ENCODE measurements around the gene CHRNE.
"Not testable (repeated sequence)": the region's sequence is repeated elsewhere in the genome, so short reads cannot be mapped to it uniquely, and the experiment has no call there.

The CHRNE gene

DNA sequence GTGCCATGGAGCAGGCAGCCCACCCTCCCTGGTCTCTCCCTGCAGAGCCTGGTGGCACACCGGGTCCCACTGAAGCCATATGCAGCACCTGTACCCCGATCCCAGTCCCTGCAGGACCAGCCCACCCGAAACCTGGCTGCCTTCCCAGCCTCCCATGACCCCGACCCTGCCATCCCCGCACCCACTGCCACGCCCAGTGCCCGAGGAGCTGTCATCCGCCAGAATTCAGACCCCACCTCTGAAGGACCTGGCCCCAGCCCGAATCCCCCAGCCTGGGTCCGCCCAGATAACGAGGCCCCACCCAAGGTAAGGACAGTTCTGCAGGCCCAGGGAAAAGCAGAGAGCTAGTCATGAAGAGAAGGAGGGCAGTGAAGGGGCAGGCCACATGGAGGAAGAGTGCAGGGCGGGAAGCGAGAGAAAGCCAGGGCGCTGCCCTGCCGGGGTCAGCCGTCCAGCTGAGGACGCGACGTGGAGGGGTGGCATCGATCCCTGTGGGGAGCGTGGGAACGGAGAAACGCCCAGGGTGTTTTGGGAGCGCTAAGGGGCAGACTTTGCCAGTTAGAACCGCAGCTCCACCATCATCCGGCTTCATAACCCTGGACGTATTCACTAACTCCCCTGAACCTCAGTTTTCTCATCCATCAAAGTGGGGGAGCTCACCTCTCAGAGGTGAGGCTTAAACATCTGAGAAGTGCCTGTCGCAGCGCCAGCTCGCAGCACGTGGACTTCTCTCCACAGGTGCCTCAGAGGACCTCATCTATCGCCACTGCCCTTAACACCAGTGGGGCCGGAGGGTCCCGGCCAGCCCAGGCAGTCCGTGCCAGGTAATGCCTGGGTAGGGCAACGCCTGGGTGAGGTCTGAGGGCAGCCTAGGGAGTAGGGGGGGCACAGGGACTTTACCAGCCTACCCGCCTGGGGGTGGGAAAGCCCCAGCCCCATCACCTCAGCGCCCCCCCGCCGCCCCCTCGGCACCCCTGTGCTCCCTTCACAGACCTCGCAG, 11.2 kb downstream of the CHRNE start:
- H3K4me3 ChIP-seq (ENCODE audit: low read depth, low read length): no peak overlapping the region

DNA sequence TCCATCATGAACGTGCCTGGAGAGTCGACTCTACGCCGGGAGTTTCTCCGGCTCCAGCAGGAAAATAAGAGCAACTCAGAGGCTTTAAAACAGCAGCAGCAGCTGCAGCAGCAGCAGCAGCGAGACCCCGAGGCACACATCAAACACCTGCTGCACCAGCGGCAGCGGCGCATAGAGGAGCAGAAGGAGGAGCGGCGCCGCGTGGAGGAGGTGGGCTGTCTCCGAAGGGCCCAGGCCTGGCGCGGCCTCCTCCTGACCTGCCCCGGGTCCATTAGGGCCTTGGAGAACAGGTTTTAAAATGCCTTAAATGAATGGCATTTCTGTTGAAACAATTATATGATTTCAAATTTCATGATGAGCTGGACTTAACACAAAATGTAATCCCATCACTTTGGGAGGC, 15.3 kb downstream of the CHRNE start:
- no peak overlapping the region for H3K4me3 ChIP-seq (ENCODE audit: low read depth, low read length)

DNA sequence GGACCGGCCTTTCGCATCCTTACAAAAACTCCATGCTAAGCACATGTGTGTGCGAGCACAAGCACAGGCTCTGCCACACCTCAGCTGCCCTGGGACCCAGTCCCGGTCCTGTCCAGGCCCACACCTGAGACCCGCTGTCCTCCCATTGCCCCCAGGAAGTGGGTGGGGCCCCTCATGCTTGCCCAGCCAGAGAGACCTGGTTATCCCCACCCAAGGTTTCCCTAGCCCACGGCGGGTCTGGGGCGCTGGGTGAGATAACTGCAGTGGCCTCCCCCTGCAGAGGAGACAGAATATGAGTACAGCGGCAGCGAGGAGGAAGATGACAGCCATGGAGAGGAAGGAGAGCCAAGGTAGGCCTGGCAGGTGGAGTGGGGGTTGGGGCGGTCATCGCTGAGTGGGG, 16.1 kb downstream of the CHRNE start:
- H3K4me3 ChIP-seq (ENCODE audit: low read depth, low read length): no peak overlapping the region

DNA sequence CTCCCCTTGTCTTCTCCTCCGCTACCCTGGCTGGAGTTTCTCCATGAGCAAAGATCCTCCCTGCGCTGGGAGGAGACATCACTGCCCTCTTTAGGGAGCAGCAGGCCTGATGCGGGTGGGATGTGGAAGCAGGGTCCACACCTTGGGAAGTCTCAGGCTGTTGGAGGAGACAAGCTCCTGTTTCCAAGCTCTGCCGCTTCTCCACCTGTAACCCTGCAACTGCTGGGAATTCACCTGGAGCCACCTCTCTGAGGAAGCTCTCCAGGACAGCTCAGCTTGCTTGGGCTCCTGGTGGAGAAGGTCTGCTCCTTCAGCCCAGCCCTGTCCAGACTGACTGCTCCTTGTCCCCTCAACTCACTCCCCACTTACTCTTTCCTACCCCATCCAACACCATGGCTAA, 18.4 kb downstream of the CHRNE start:
- no peak overlapping the region for H3K4me3 ChIP-seq (ENCODE audit: low read depth, low read length)

DNA sequence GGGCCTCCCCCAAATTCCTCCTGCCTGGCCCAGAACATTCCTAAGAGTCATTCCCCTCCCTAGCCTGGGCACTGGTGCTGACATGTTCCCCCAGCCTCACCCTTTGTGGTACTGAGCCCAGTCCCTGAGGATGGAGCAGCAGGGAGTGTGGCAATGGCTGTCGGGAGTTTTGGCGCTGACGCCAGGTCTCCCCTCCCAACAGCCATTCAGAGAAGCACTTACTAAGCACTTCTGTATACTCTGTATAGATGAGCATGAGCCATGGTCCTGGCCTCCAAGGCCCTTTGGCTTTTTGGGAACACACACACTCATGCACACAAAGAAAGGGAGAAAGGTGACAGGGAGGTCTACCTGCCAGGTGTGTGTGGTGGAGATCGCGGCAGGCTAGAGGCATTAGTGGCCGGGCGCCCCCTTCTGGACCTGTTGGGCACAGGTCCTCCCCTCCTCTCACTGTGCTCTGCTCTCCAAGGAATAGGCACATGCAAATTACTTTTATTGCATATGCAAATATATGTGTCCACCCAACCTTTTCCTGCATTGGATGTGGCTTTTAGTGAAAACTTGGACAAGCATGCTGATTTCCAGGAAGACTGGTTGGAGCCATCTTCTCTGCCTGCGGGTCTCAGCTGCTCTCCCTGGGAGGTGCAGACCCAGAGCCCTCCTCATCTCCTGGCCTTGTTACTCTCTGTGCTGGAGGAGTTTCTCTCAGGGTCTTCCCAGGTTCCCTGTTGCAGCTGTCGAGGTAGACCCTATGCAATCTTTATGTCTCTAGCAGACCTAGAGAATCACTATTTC, 20.9 kb downstream of the CHRNE start:
- no peak overlapping the region for H3K4me3 ChIP-seq (ENCODE audit: low read depth, low read length)

DNA sequence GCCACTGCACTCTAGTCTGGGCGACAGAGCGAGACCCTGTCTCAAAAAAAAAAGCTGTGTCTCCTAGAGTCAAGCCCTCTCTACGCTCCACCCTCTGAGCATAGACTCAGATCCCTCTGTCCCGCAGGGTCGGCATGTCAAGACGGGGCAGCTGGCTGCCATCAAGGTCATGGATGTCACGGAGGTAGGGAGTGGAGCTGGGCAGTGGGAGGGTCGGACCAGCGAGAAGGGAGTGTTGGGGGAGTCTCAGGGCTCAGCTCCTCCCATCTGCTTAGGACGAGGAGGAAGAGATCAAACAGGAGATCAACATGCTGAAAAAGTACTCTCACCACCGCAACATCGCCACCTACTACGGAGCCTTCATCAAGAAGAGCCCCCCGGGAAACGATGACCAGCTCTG, 22.0 kb downstream of the CHRNE start:
- no peak overlapping the region for H3K4me3 ChIP-seq (ENCODE audit: low read depth, low read length)

DNA sequence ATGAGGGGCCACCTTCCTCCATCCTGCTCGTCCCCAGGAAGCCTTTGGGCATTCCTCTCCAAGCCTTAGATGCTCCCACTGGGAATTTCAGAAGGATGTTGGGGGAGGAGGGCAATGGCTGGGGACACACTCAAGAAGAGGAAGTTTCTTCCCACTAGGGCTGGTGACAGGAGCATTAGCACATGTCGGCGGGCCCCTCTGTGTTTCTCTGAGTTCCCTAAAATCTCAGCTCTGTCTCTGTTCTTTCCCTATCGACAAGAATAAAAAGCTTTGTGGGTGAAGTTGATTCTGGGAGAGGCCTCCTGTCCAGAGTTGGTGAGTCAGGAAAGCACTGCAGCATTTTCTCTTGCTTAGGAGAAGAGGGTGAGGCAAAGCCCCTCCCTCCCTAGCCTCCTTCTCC, 23.3 kb downstream of the CHRNE start:
- H3K4me3 ChIP-seq (ENCODE audit: low read depth, low read length): no peak overlapping the region

DNA sequence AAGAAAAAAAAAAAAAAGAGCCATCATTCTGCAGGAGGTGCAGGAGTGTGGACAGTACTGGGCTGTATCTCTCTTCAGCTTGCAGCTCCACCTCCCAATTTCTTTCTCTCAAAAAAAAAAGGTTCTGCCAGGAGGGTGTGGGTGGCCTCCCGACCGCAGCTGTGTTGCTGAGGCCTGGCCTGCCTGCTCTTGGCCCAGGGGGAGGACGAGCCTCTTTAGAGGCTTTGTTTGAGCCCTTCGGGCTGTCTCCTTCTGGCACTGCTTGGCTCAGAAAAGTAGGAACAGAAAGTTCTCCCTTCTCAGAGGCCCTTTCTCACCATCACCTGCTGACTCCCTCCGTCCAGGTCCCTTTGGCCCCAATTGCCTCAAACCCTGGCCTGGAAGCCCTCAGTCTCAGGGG, 25.8 kb downstream of the CHRNE start:
- no peak overlapping the region for H3K4me3 ChIP-seq (ENCODE audit: low read depth, low read length)

DNA sequence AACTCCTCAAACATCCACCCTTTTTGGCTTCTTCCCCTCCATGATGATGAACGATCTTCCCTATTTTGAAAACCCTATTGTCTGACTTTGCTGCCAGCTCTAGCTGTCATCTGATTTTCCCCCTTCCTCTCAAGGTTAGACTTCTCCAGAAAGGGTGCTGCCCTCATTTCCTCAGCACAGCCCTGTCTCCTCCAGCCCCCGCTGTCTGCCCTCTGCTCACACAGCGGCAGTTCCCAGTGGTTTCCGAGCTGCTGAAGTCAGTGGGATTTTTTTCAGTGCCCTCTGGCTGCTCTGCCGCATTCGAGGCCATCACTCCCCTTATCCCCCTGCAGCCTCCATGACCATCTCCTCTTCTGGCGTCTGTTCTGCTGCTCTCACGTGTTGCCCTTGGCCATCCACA, 30.1 kb downstream of the CHRNE start:
- H3K4me3 ChIP-seq (ENCODE audit: low read depth, low read length): no peak overlapping the region

DNA sequence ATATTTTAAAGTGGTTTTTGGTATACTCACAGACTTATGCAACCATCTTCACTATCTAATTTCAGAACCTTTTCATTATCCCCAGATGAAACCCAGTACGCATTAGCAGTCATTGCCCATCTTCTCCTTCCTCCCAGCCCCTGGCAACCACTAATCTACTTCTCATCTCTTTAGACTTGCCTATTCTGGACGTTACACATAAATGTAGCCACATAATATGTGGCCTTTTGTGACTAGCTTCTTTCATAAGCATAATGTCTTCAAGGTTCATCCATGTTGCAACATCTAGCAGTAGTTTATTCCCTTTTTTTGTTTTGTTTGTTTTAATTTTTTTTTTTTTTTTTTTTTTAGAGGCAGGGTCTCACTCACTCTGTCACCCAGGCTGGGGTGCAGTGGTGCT, 32.0 kb downstream of the CHRNE start:
- no peak overlapping the region for H3K4me3 ChIP-seq (ENCODE audit: low read depth, low read length)

DNA sequence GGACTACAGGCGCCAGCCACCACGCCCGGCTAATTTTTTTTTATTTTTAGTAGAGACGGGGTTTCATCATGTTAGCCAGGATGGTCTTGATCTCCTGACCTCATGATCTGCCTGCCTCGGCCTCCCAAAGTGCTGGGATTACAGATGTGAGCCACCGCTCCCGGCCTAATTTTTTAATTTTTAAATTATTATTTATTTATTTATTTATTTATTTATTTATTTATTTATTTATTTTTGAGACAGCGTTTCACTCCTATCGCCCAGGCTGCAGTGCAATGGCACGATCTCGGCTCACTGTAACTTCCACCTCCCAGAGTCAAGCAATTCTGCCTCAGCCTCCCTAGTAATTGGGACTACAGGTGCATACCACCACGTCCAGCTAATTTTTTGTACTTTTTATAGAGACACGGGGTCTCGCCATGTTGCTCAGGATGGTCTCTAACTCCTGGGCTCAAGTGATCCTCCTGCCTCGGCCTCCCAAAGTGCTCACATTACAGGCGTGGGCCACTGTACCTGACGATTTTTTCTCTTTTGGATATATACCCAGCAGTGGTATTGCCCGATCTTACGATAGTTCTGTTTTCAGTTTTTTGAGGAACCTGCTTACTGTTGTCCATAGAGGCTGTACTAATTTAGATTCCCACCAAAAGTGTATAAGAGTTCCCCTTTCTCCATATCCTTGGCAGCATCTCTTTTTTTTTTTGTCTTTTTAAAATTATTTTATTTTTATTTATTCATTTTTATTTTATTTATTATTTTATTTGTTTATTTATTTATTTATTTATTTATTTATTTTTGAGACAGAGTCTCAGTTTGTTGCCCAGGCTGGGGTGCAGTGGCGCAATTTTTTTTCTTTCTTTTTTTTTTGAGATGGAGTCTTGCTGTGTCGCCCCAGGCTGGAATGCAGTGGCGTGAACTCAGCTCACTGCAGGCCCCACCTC, 33.6 kb downstream of the CHRNE start:
- H3K4me3 ChIP-seq (ENCODE audit: low read depth, low read length): not testable (repeated sequence)

DNA sequence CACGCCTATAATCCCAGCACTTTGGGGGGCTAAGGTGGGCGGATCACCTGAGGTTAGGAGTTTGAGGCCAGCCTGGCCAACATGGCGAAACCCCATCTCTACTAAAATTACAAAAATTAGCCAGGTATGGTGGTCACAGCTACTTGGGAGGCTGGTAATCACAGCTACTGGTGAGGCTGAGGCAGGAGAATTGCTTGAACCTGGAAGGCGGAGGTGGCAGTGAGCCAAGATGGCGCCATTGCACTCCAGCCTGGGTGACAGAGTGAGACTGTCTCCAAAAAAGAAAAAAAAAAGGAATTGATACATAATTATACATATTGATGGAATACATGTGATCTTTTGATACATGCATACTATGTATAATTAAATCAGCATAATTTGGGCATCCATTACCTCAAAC, 35.4 kb downstream of the CHRNE start:
- not testable (repeated sequence) for H3K4me3 ChIP-seq (ENCODE audit: low read depth, low read length)

DNA sequence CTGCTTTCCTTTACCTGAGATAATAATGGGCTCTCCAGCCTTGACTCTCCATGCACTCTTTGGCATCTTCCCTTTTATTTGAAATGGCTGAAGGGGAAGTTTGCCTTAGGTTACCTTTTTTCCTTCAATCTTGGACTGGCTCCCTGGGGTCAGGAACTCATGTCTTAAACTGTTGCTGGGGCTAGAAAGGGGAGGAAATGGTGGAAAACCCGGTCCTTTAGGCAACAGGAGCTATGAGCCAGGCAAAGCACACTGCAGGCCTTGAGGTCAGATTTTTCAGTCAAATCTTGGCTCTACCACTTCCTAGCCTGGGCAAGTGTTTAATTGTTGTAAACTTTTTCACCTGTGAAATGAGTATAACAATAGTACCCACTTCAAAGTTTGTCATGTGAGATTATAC, 39.6 kb downstream of the CHRNE start:
- no peak overlapping the region for H3K4me3 ChIP-seq (ENCODE audit: low read depth, low read length)

DNA sequence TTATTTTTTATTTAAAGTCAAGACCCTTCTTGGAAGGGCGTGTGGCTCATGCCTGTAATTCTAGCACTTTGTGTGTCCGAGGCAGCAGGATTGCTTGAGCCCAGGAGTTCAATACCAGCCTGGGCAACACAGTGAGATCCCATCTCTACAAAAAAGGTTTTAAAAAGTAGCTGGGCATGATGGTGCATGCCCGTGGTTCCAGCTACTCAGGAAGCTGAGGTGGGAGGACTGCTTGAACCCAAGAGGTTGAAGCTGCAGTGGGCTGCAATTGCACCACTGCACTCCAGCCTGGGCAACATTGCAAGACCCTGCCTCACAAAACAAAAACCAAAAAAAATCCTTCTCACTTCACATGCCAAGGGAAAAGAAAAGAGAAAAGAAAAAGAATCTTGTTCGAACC, 40.2 kb downstream of the CHRNE start:
- H3K4me3 ChIP-seq (ENCODE audit: low read depth, low read length): no peak overlapping the region

DNA sequence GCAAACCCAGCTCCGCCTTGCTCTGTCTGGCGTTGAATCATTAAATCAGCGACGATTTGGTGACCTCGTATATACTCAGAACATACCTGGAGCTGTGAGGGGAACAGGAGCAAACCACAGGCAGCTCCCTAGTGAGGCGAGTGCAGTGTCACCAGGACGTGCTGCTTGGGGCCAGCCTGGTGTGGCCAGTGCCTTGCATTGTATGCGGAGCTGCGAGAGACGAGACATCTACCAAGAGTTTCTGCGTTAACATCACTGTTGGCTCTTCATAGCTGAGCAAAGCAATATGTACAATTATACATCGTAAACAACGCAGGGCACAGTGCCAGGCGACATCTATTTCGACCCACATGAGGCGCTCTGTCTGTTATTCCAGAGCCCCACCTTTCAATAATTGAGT, 41.8 kb downstream of the CHRNE start:
- no peak overlapping the region for H3K4me3 ChIP-seq (ENCODE audit: low read depth, low read length)

DNA sequence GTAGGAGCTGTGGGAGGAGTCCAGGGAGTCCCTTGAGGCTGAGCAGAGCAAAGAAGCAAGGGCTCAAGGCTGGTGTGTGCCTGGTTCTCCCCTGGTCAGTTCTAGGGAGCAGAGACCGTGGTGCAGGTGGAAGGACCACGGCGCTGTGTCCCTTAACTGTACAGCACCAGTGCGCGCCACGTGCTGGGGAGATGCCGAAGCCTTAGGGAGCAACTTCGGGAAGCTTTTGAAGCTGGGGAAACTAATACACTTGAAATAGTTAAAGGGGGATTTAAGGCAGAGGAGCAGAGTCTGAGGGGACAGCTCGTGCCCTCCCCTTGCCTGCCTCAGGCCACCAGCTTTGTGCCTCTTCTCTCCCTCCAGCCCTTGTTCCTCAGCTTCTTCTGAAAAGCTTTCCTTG, 42.2 kb downstream of the CHRNE start:
- no peak overlapping the region for H3K4me3 ChIP-seq (ENCODE audit: low read depth, low read length)

DNA sequence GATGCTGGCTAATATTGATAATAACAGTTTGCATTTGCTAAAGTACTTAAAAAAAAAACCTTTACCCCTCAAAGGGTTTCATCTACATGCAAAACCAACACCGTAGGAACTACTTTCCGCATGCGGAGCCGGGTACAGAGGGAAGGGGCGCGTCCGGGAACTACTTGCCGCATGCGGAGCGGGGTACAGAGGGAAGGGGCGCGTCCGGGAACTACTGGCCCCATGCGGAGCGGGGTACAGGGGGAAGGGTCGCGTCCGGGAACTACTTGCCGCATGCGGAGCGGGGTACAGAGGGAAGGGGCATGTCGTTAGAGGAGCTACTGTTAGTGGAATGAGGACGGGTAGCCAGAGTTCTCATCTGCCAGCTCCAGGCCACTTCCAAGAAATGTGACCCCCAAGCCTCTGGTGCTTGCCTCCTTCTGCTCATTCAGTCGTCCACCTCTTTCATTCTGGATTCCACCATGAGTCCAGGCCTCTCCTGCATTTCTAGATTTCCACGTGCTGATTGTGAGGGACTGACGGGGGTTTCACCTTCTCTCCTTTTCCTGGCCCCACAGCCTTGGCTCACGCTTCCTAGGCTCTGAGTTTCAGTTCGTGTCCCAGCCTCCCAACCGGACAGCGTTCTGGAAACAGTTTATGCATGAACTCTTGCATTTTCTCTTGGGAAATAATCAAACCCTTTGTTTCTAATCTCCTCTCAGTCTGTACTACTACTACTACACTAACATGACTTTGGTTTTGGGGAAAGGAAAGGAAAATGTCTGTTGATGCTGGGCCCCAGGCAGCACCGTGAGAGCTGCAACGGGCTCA, 42.9 kb downstream of the CHRNE start:
- H3K4me3 ChIP-seq (ENCODE audit: low read depth, low read length): no peak overlapping the region

DNA sequence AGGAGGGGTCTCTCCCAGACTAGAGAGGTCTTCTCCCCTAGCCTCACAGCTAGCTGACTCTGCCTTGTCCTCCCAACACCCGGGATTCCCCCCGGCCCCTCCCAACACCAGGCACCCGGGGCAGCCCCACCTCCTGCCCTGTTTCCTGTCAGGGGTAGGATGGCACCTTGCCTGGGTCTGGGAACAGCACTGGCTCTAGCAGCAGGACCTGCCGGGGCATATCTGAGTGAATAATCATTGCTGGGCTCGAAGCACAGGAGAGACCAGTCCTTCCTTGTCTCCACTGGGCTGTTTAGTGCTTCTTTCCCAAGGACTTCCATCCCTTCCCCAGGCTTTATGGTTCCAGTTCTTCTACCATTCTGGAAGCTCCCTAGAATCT, 44.0 kb downstream of the CHRNE start:
- H3K4me3 ChIP-seq (ENCODE audit: low read depth, low read length): no peak overlapping the region

DNA sequence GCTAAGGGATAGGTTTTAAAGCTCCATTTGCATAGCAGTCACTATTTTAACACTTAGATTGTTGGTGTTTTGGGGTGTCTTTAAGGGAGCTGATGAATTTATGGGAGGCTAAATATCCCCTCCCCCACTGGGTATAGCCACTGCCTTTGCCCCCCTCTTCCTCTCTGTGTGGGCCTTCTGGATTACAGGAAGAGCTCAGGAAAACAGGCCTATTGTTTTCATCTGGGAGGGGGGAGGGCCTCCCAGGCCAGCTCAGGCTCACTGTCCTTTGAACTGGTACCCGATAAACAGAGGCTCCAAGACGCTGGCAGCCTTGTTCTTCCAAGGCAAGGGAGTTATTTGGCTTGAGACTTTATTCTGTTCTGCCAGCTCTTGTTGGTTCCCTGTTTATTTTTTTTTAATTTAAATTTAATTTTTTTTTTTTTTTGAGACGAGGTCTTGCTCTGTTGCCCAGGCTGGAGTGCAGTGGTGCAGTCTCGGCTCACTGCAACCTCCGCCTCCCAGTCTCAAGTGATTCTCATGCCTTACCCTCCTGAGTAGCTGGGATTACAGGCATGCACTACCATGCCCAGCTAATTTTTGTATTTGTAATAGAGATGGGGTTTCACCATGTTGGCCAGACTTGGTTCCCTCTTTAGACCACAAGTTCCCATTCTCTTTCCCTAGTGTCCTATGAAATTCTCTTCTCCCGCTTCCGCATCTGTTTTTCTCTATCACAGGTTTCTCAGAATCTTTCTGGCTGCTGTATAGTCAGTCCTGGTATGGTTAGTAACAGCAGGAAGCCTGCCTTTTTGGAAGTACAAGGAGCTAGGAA, 44.6 kb downstream of the CHRNE start:
- H3K4me3 ChIP-seq (ENCODE audit: low read depth, low read length): no peak overlapping the region
